ENCODE results near the gene SPOCK2.

- TF ChIP-seq, protein P1, sequence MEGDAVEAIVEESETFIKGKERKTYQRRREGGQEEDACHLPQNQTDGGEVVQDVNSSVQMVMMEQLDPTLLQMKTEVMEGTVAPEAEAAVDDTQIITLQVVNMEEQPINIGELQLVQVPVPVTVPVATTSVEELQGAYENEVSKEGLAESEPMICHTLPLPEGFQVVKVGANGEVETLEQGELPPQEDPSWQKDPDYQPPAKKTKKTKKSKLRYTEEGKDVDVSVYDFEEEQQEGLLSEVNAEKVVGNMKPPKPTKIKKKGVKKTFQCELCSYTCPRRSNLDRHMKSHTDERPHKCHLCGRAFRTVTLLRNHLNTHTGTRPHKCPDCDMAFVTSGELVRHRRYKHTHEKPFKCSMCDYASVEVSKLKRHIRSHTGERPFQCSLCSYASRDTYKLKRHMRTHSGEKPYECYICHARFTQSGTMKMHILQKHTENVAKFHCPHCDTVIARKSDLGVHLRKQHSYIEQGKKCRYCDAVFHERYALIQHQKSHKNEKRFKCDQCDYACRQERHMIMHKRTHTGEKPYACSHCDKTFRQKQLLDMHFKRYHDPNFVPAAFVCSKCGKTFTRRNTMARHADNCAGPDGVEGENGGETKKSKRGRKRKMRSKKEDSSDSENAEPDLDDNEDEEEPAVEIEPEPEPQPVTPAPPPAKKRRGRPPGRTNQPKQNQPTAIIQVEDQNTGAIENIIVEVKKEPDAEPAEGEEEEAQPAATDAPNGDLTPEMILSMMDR (IDR thresholded peaks at IDR 0.05): no peak
- TF ChIP-seq POLR2A (IDR thresholded peaks at IDR 0.05): no peak
These were observed 8.0 kb upstream of the SPOCK2 start for GRCh38 chr10:72096115-72097000.

All from lower leg skin (tissue), 3 donors.